SK-N-MC (cell line): ENCODE measurements around the gene ITGB3.

ENCODE experiments used
- DNase-seq: peaks from one replicate; pipeline ENCODE4 v3.0.0-alpha.2; 2011; ENCODE audit warnings: low read depth, low spot score
- H3K27ac ChIP-seq: fragments of 200-600 bp; sonication (generic); 2 replicates; pipeline ENCODE4 v1.5.1; 2016; ENCODE audit warnings: mixed run types
- H3K36me3 ChIP-seq: fragments of 200-600 bp; sonication (generic); 2 replicates; pipeline ENCODE4 v1.6.1; 2017; ENCODE audit warnings: antibody characterized with exemption, low read length, mixed read lengths; ENCODE audit not compliant: insufficient read depth
- H3K4me3 ChIP-seq: fragments of 200-600 bp; sonication (generic); 2 replicates; pipeline ENCODE4 v1.5.1; 2016
- H3K9ac ChIP-seq: fragments of 200-600 bp; sonication (generic); 2 replicates; pipeline ENCODE4 v1.8.0; 2017; ENCODE audit warnings: mixed run types, mixed read lengths; ENCODE audit not compliant: insufficient read length
- H3K9me3 ChIP-seq: fragments of 200-600 bp; sonication (generic); 2 replicates; pipeline ENCODE4 v1.6.1; 2017; ENCODE audit warnings: low read depth, mild to moderate bottlenecking, antibody characterized with exemption, low read length, moderate library complexity, mixed read lengths
- EZH2 ChIP-seq: fragments of 200-600 bp; sonication (generic); IDR thresholded peaks from one replicate; pipeline ENCODE4 v1.6.1; 2017; ENCODE audit warnings: antibody characterized with exemption
- FOXP2 ChIP-seq: optimal IDR thresholded peaks from 2 replicates; pipeline ENCODE3; 2011; ENCODE audit warnings: mild to moderate bottlenecking, moderate library complexity; ENCODE audit not compliant: insufficient read depth; ENCODE audit errors: extremely low read length, control extremely low read depth
- POLR2AphosphoS5 ChIP-seq: IDR thresholded peaks from 2 replicates; pipeline ENCODE4 v1.6.1; 2012; ENCODE audit warnings: mild to moderate bottlenecking, low read depth, low read length, borderline replicate concordance

ITGB3 gene

GRCh38 chr17:47290870-47291241 is 37.2 kb downstream of the ITGB3 start:
- Histone ChIP-seq H3K9me3 (no peaks in the 10 kb centered on the region), H3K27ac (no peak overlapping the region), H3K4me3 (no peak overlapping the region), H3K36me3 (no peaks in the 10 kb centered on the region), H3K9ac (no peak overlapping the region)
- DNase-seq = no peak
- TF ChIP-seq FOXP2 (no peak), EZH2 (no peak), POLR2AphosphoS5 (no peak)

- no peak for TF ChIP-seq POLR2AphosphoS5
- TF ChIP-seq FOXP2 = no peak
- no peak for TF ChIP-seq EZH2
- DNase-seq = no peak
- Histone ChIP-seq H3K9ac (no peak overlapping the region), H3K9me3 (no peaks in the 10 kb centered on the region), H3K4me3 (no peak overlapping the region), H3K27ac (no peak overlapping the region), H3K36me3 (no peaks in the 10 kb centered on the region)
Observed at GRCh38 chr17:47291242-47291873, 37.7 kb downstream of the ITGB3 start.

GRCh38 chr17:47292206-47292605 is 38.6 kb downstream of the ITGB3 start:
- H3K36me3 ChIP-seq = no peaks in the 10 kb centered on the region
- TF ChIP-seq FOXP2 (no peak), EZH2 (no peak), POLR2AphosphoS5 (no peak)
- H3K4me3 ChIP-seq = no peak overlapping the region
- no peak overlapping the region for H3K27ac ChIP-seq
- H3K9ac ChIP-seq = no peak overlapping the region
- H3K9me3 ChIP-seq = no peaks in the 10 kb centered on the region
- DNase-seq = no peak

GRCh38 chr17:47295037-47295873 is 41.6 kb downstream of the ITGB3 start:
- Histone ChIP-seq H3K9me3 (no peaks in the 10 kb centered on the region), H3K9ac (no peak overlapping the region), H3K36me3 (no peaks in the 10 kb centered on the region), H3K27ac (no peak overlapping the region), H3K4me3 (no peak overlapping the region)
- no peak for DNase-seq
- TF ChIP-seq EZH2 (no peak), FOXP2 (no peak)

GRCh38 chr17:47295874-47296255 is 42.2 kb downstream of the ITGB3 start:
- no peak for DNase-seq
- no peak overlapping the region for H3K4me3 ChIP-seq
- no peaks in the 10 kb centered on the region for H3K36me3 ChIP-seq
- H3K9ac ChIP-seq = no peak overlapping the region
- H3K27ac ChIP-seq = no peak overlapping the region
- TF ChIP-seq EZH2 (no peak), FOXP2 (no peak), POLR2AphosphoS5 (no peak)
- H3K9me3 ChIP-seq = no peaks in the 10 kb centered on the region

- no peak for DNase-seq
- no peaks in the 10 kb centered on the region for H3K36me3 ChIP-seq
- H3K9ac ChIP-seq = no peak overlapping the region
- no peak overlapping the region for H3K4me3 ChIP-seq
- H3K9me3 ChIP-seq = no peaks in the 10 kb centered on the region
- H3K27ac ChIP-seq = no peak overlapping the region
- TF ChIP-seq FOXP2 (no peak), EZH2 (no peak), POLR2AphosphoS5 (no peak)
Observed at GRCh38 chr17:47297661-47298400, 44.2 kb downstream of the ITGB3 start.

GRCh38 chr17:47298712-47299111 is 45.1 kb downstream of the ITGB3 start:
- Histone ChIP-seq H3K4me3 (no peak overlapping the region), H3K9ac (no peak overlapping the region), H3K27ac (no peak overlapping the region), H3K36me3 (no peaks in the 10 kb centered on the region), H3K9me3 (no peaks in the 10 kb centered on the region)
- DNase-seq = no peak
- TF ChIP-seq POLR2AphosphoS5 (no peak), FOXP2 (no peak)

- Histone ChIP-seq H3K9me3 (no peaks in the 10 kb centered on the region), H3K9ac (no peak overlapping the region), H3K36me3 (no peaks in the 10 kb centered on the region), H3K27ac (no peak overlapping the region), H3K4me3 (no peak overlapping the region)
- no peak for DNase-seq
- TF ChIP-seq POLR2AphosphoS5 (no peak), EZH2 (no peak), FOXP2 (no peak)
Observed at GRCh38 chr17:47299239-47299910, 45.7 kb downstream of the ITGB3 start.

GRCh38 chr17:47300718-47301117 is 47.1 kb downstream of the ITGB3 start:
- Histone ChIP-seq H3K9ac (no peak overlapping the region), H3K9me3 (no peaks in the 10 kb centered on the region), H3K4me3 (no peak overlapping the region), H3K36me3 (no peaks in the 10 kb centered on the region), H3K27ac (no peak overlapping the region)
- TF ChIP-seq FOXP2 = no peak
- TF ChIP-seq POLR2AphosphoS5 = no peak
- TF ChIP-seq EZH2 = no peak
- DNase-seq = no peak
